OCI-LY3 (cell line): ENCODE measurements around the gene GCNT2.

Experiments used
- H2AFZ ChIP-seq: fragments of 200-600, 300-600 bp; shearing (Covaris generic); 2 replicates; pipeline ENCODE4 v1.6.0; 2014; ENCODE audit warnings: antibody characterized with exemption, low read depth, low read length
- H3K27ac ChIP-seq: fragments of 200-600, 300-600 bp; sonication (generic); 2 replicates; pipeline ENCODE4 v1.5.1; 2014; ENCODE audit warnings: mild to moderate bottlenecking, low read length, moderate library complexity, mixed read lengths
- H3K27me3 ChIP-seq: fragments of 200-600, 300-600 bp; sonication (generic); 2 replicates; pipeline ENCODE4 v1.6.1; 2014; ENCODE audit warnings: low read depth, low read length, mixed read lengths
- H3K36me3 ChIP-seq: fragments of 200-600, 300-600 bp; sonication (generic); replicated peaks from 2 replicates; pipeline ENCODE3; 2014; ENCODE audit warnings: low read depth, low read length, mixed read lengths
- H3K4me1 ChIP-seq: fragments of 300-600, 200-600 bp; sonication (generic); 2 replicates; pipeline ENCODE4 v1.6.1; 2014; ENCODE audit warnings: low read length, mixed read lengths
- H3K4me2 ChIP-seq: fragments of 200-600, 300-600 bp; sonication (generic); 2 replicates; pipeline ENCODE4 v1.6.1; 2014; ENCODE audit warnings: low read length, mixed read lengths
- H3K4me3 ChIP-seq: fragments of 300-600, 200-600 bp; sonication (generic); 2 replicates; pipeline ENCODE4 v1.5.1; 2014; ENCODE audit warnings: antibody characterized with exemption, mild to moderate bottlenecking, low read length, moderate library complexity
- H3K79me2 ChIP-seq: fragments of 300-600, 200-600 bp; shearing (Covaris generic); 2 replicates; pipeline ENCODE4 v1.6.1; 2014; ENCODE audit warnings: mild to moderate bottlenecking, low read length, mixed read lengths
- H3K9ac ChIP-seq: fragments of 300-600, 200-600 bp; shearing (Covaris generic); 2 replicates; pipeline ENCODE4 v1.6.0; 2014; ENCODE audit warnings: mild to moderate bottlenecking, low read length, moderate library complexity
- H3K9me3 ChIP-seq: fragments of 200-600, 300-600 bp; shearing (Covaris generic); 2 replicates; pipeline ENCODE4 v1.6.1; 2014; ENCODE audit warnings: low read length, mixed read lengths; ENCODE audit not compliant: insufficient read depth
- H4K20me1 ChIP-seq: fragments of 200-600, 300-600 bp; sonication (generic); 2 replicates; pipeline ENCODE4 v1.6.1; 2016; ENCODE audit warnings: low read length, mixed read lengths; ENCODE audit not compliant: insufficient read depth
- CTCF ChIP-seq: fragments of 200-600, 300-600 bp; sonication (generic); IDR thresholded peaks from 2 replicates; pipeline ENCODE4 v1.5.1; 2014; ENCODE audit warnings: antibody characterized with exemption, low read length, low read depth
- EZH2phosphoT487 ChIP-seq: fragments of 200-600 bp; shearing (Covaris generic); IDR thresholded peaks from 2 replicates; pipeline ENCODE4 v1.6.1; 2018; ENCODE audit warnings: antibody characterized with exemption, mixed run types, low read depth

The GCNT2 gene

GRCh38 chr6:10626154-10626741 lies 105.1 kb downstream of the GCNT2 start:
- Histone ChIP-seq H3K27ac (no peak overlapping the region), H2AFZ (no peak overlapping the region), H3K9me3 (no peaks in the 10 kb centered on the region), H3K9ac (no peak overlapping the region), H3K27me3 (no peaks in the 10 kb centered on the region), H3K4me1 (peaks cover 9% of the 10 kb centered on the region), H3K4me2 (peak overlapping the region; percentile 34), H3K79me2 (no peaks in the 10 kb centered on the region), H4K20me1 (no peaks in the 10 kb centered on the region), H3K4me3 (no peak overlapping the region), H3K36me3 (peaks cover 36% of the 10 kb centered on the region)
- TF ChIP-seq CTCF (no peak), EZH2phosphoT487 (no peak)

- Histone ChIP-seq H3K79me2 (no peaks in the 10 kb centered on the region), H3K4me2 (no peak overlapping the region), H3K27me3 (no peaks in the 10 kb centered on the region), H2AFZ (no peak overlapping the region), H4K20me1 (no peaks in the 10 kb centered on the region), H3K9me3 (no peaks in the 10 kb centered on the region), H3K4me1 (peaks cover 10% of the 10 kb centered on the region), H3K4me3 (no peak overlapping the region), H3K27ac (no peak overlapping the region), H3K36me3 (peaks cover 25% of the 10 kb centered on the region), H3K9ac (no peak overlapping the region)
- TF ChIP-seq CTCF (no peak), EZH2phosphoT487 (no peak)
Observed at GRCh38 chr6:10627800-10628199, 106.6 kb downstream of the GCNT2 start.

- H3K27me3 ChIP-seq = no peaks in the 10 kb centered on the region
- H3K4me3 ChIP-seq = no peak overlapping the region
Observed at GRCh38 chr6:10630178-10630577, 109.0 kb downstream of the GCNT2 start.

GRCh38 chr6:10633216-10633615 lies 112.1 kb downstream of the GCNT2 start:
- Histone ChIP-seq H3K9ac (no peak overlapping the region), H3K4me2 (0 out of 2 replicates have a peak overlapping the region, but pooled peaks have one; percentile 7), H3K27me3 (no peaks in the 10 kb centered on the region), H3K36me3 (no peaks in the 10 kb centered on the region), H4K20me1 (no peaks in the 10 kb centered on the region), H3K79me2 (no peaks in the 10 kb centered on the region), H3K9me3 (no peaks in the 10 kb centered on the region), H2AFZ (no peak overlapping the region), H3K4me1 (peaks cover 14% of the 10 kb centered on the region), H3K27ac (no peak overlapping the region; the same call in 1 of the 2 replicates), H3K4me3 (no peak overlapping the region)
- TF ChIP-seq CTCF = no peak
- no peak for TF ChIP-seq EZH2phosphoT487

More at GRCh38 chr6:10630178-10630577, 109.0 kb downstream of the GCNT2 start:
- TF ChIP-seq CTCF (no peak), EZH2phosphoT487 (no peak)
- Histone ChIP-seq H3K9me3 (no peaks in the 10 kb centered on the region), H2AFZ (no peak overlapping the region), H3K36me3 (peaks cover 14% of the 10 kb centered on the region), H3K79me2 (no peaks in the 10 kb centered on the region), H3K4me1 (peaks cover 23% of the 10 kb centered on the region), H3K27ac (no peak overlapping the region), H3K9ac (no peak overlapping the region), H4K20me1 (no peaks in the 10 kb centered on the region), H3K4me2 (no peak overlapping the region)
